A673 (cell line): Measurements from ENCODE around the gene NFKBIZ. TPM values are rescaled to one million over a fixed set of nuclear protein-coding genes. Genes with fewer than 3 reads are reported as not detected.

ENCODE experiments used
- BruUV-seq: library from RNA; stranded (reverse); fragments of 400-500 nt; replicated peaks from 2 replicates; lab custom pipeline; 2021; lab: Mats Ljungman, UMichigan
- CTCF ChIA-PET: fragments of 300-600 bp; sonication (Branson Sonifier 250); formaldehyde crosslinking; loops from one replicate; lab custom pipeline; 2022; ENCODE audit warnings: antibody characterized with exemption; lab: Charles Lee
- POLR2A ChIA-PET: fragments of 300-600 bp; sonication (Branson Sonifier 250); formaldehyde crosslinking; loops from one replicate; lab custom pipeline; 2022; ENCODE audit warnings: antibody characterized with exemption; ENCODE audit not compliant: low non-redundant PET; lab: Charles Lee
- DNase-seq: peaks from one replicate; pipeline ENCODE4 v3.0.0-alpha.2; 2015; ENCODE audit warnings: low spot score
- H3K27ac ChIP-seq: fragments of 200-600 bp; sonication (generic); 2 replicates; pipeline ENCODE4 v1.5.1; 2016; ENCODE audit warnings: mixed run types, low read depth, mild to moderate bottlenecking, mixed read lengths, antibody characterized with exemption, low read length; ENCODE audit not compliant: poor library complexity, severe bottlenecking
- H3K27me3 ChIP-seq: fragments of 200-600 bp; sonication (generic); replicated peaks from 2 replicates; pipeline ENCODE4 v1.6.1; 2017; ENCODE audit warnings: mixed run types, low read depth, mild to moderate bottlenecking, mixed read lengths, antibody characterized with exemption, low read length; ENCODE audit not compliant: insufficient read depth, poor library complexity
- H3K36me3 ChIP-seq: fragments of 200-600 bp; sonication (generic); 2 replicates; pipeline ENCODE4 v1.6.1; 2016; ENCODE audit warnings: mixed run types, mild to moderate bottlenecking, mixed read lengths, antibody characterized with exemption, low read length; ENCODE audit not compliant: insufficient read depth, poor library complexity, severe bottlenecking
- H3K4me1 ChIP-seq: fragments of 200-600 bp; sonication (generic); 2 replicates; pipeline ENCODE4 v1.6.1; 2017; ENCODE audit warnings: mixed run types, mild to moderate bottlenecking, mixed read lengths, antibody characterized with exemption, low read length; ENCODE audit not compliant: insufficient read depth, poor library complexity, severe bottlenecking
- H3K4me3 ChIP-seq: fragments of 200-600 bp; sonication (generic); 2 replicates; pipeline ENCODE4 v1.5.1; 2016; ENCODE audit warnings: low read depth, mixed run types, mild to moderate bottlenecking, mixed read lengths, low read length; ENCODE audit not compliant: poor library complexity, severe bottlenecking
- H3K9me3 ChIP-seq: fragments of 200-600 bp; sonication (generic); 2 replicates; pipeline ENCODE4 v1.6.1; 2016; ENCODE audit warnings: mixed run types, low read depth, mild to moderate bottlenecking, mixed read lengths, antibody characterized with exemption, low read length; ENCODE audit not compliant: poor library complexity, severe bottlenecking
- EZH2 ChIP-seq: fragments of 200-600 bp; sonication (generic); IDR thresholded peaks from 2 replicates; pipeline ENCODE4 v1.6.1; 2017; ENCODE audit warnings: borderline replicate concordance, low read depth, mild to moderate bottlenecking, mixed read lengths, antibody characterized with exemption, low read length; ENCODE audit not compliant: poor library complexity, severe bottlenecking
- intact Hi-C: fragments of 100-400 bp; cut with micrococcal nuclease; formaldehyde crosslinking; loops from one replicate; pipeline ENCODE4 v1.10.0; 2022; ENCODE audit not compliant: unreplicated experiment
- total RNA-seq: library from RNA; stranded (reverse); gene quantifications from 2 replicates; pipeline ENCODE4 v1.2.3, GENCODE V29; 2021
- TF ChIP-seq, protein P1 (sequence below): fragments of 300-800, 200-600 bp; sonication (generic); conservative IDR thresholded peaks from 2 replicates; pipeline ENCODE4 v1.5.1; 2017; ENCODE audit warnings: low read depth, mild to moderate bottlenecking, antibody characterized with exemption, low read length, moderate library complexity, mixed read lengths

Gene NFKBIZ
- total RNA-seq, 1 experiment from 2014 or later: 15.1 TPM

DNA sequence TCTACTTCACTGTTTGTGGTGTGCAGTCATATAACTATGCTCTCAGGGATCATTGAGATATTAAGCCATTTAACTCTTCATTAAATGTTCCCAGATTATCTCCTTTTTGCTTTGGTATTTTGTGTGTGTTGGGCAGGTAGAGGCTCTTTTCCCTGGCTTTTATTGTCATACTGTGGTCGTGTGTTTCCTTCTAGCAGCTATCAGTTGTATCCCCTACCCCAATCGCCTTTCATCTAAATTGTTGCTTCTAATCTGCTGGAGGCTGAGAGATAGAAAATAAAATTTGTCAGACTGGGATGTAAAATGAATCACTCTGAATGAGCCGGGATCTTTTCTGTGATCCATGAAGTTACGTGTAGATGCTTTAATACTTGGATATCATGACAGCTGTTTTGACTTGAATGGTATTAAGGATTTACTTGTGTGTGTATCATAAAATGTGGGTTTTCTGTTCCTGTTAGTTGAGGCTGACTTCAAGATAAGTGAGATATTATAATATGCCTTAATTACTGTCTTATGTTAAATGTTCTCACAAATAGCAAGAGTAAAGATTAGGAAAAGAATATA lies 9.2 kb downstream of the NFKBIZ start:
- ChIA-PET POLR2A (no interaction called here), CTCF (no interaction called here)
- no TSS peak for BruUV-seq

DNA sequence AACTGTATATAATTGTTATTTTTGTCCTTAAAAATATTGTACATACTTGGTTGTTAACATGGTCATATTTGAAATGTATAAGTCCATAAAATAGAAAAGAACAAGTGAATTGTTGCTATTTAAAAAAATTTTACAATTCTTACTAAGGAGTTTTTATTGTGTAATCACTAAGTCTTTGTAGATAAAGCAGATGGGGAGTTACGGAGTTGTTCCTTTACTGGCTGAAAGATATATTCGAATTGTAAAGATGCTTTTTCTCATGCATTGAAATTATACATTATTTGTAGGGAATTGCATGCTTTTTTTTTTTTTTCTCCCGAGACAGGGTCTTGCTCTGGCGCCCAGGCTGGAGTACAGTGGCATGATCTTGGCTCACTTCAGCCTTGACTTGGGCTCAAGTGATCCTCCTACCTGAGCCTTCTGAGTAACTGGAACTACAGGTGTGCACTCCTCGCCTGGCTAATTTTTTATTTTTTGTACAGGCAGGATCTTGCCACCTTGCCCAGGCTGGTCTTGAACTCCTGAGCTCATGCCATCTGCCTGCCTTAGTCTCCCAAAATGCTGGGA lies 10.7 kb downstream of the NFKBIZ start:
- TF ChIP-seq, protein P1, sequence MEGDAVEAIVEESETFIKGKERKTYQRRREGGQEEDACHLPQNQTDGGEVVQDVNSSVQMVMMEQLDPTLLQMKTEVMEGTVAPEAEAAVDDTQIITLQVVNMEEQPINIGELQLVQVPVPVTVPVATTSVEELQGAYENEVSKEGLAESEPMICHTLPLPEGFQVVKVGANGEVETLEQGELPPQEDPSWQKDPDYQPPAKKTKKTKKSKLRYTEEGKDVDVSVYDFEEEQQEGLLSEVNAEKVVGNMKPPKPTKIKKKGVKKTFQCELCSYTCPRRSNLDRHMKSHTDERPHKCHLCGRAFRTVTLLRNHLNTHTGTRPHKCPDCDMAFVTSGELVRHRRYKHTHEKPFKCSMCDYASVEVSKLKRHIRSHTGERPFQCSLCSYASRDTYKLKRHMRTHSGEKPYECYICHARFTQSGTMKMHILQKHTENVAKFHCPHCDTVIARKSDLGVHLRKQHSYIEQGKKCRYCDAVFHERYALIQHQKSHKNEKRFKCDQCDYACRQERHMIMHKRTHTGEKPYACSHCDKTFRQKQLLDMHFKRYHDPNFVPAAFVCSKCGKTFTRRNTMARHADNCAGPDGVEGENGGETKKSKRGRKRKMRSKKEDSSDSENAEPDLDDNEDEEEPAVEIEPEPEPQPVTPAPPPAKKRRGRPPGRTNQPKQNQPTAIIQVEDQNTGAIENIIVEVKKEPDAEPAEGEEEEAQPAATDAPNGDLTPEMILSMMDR: no peak
- no peak for TF ChIP-seq EZH2
- ChIA-PET POLR2A (no interaction called here), CTCF (no interaction called here)
- DNase-seq: no peak
- H3K9me3 ChIP-seq: no peaks in the 10 kb centered on the region
- H3K4me1 ChIP-seq: no peaks in the 10 kb centered on the region
- H3K4me3 ChIP-seq: no peak overlapping the region
- BruUV-seq: no TSS peak
- no peak overlapping the region for H3K27ac ChIP-seq
- no peaks in the 10 kb centered on the region for H3K27me3 ChIP-seq
- peaks cover 67% of the 10 kb centered on the region for H3K36me3 ChIP-seq
- intact Hi-C loops: no loop called here

More for the DNA sequence above, 9.2 kb downstream of the NFKBIZ start:
- H3K27ac ChIP-seq: no peak overlapping the region
- no peak for TF ChIP-seq EZH2
- TF ChIP-seq, protein P1: no peak
- no peaks in the 10 kb centered on the region for H3K27me3 ChIP-seq
- no peaks in the 10 kb centered on the region for H3K9me3 ChIP-seq
- intact Hi-C loops: no loop called here
- no peak for DNase-seq
- H3K4me1 ChIP-seq: no peaks in the 10 kb centered on the region
- H3K4me3 ChIP-seq: no peak overlapping the region
- H3K36me3 ChIP-seq: peaks cover 82% of the 10 kb centered on the region

DNA sequence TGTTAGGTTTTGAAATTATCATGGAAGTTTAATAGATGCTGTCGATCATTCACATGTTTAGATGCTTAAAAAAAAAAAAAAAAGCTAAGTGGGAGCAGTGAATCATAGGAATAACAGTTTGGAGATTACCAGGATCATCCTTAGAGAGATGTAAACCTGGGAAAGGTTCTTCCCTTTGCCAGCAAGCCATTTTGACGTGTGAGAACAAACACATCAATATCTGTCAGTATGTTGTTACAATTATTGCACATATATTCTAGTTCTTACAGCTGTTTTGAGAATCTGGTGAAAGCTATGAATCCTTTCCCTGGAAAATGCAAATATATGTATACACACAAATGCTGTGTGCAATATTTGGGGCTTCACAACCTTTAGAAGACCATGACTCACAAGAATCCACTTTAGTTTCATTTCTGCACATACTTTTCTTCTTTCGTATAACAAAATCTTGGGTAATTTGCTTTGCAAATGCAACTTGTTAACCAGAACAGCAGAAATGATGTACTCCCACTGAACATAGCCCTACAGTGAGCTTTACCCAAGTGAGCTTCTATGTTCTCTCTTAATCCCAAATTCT lies 12.0 kb downstream of the NFKBIZ start:
- no peak for DNase-seq
- intact Hi-C loops: no loop called here
- H3K27me3 ChIP-seq: no peaks in the 10 kb centered on the region
- no peak overlapping the region for H3K4me3 ChIP-seq
- no peaks in the 10 kb centered on the region for H3K9me3 ChIP-seq
- no peaks in the 10 kb centered on the region for H3K4me1 ChIP-seq
- no TSS peak for BruUV-seq
- no peak overlapping the region for H3K27ac ChIP-seq
- TF ChIP-seq EZH2: no peak
- TF ChIP-seq, protein P1: no peak
- CTCF ChIA-PET: no interaction called here
- H3K36me3 ChIP-seq: peaks cover 55% of the 10 kb centered on the region
- POLR2A ChIA-PET: interaction anchor here (0.6 kb wide), 2 partner anchors 12 to 75 kb away, joined by 4 to 5 read pairs; no protein-coding TSS in a partner anchor
